Endothelial cell (in vitro differentiated cells): Measurements from ENCODE around the gene IARS2. TPM values are rescaled to one million over a fixed set of nuclear protein-coding genes. Genes with fewer than 3 reads are reported as not detected.

Source experiments
- DNase-seq: peaks from one replicate; pipeline ENCODE4 v3.0.0; 2021; ENCODE audit warnings: low spot score
- H3K27ac Mint-ChIP-seq: one replicate; pipeline ENCODE4 v1.8.0; 2021; ENCODE audit warnings: mixed read lengths, inconsistent platforms; ENCODE audit not compliant: unreplicated experiment
- H3K27me3 Mint-ChIP-seq: one replicate; pipeline ENCODE4 v1.8.0; 2021; ENCODE audit warnings: mild to moderate bottlenecking, moderate library complexity, mixed read lengths, inconsistent platforms; ENCODE audit not compliant: unreplicated experiment
- H3K36me3 Mint-ChIP-seq: one replicate; pipeline ENCODE4 v1.8.0; 2021; ENCODE audit warnings: mild to moderate bottlenecking, low read depth, mixed read lengths, inconsistent platforms; ENCODE audit not compliant: unreplicated experiment
- H3K4me1 Mint-ChIP-seq: one replicate; pipeline ENCODE4 v1.8.0; 2021; ENCODE audit warnings: mild to moderate bottlenecking, mixed read lengths, inconsistent platforms; ENCODE audit not compliant: unreplicated experiment
- H3K4me3 Mint-ChIP-seq: one replicate; pipeline ENCODE4 v1.8.0; 2021; ENCODE audit warnings: mild to moderate bottlenecking, mixed read lengths, inconsistent platforms; ENCODE audit not compliant: unreplicated experiment
- H3K9me3 Mint-ChIP-seq: one replicate; pipeline ENCODE4 v1.8.0; 2021; ENCODE audit warnings: mixed read lengths, inconsistent platforms; ENCODE audit not compliant: unreplicated experiment
- CTCF ChIP-seq: fragments of 200-600 bp; sonication (generic); IDR thresholded peaks from one replicate; pipeline ENCODE4 v1.5.0; 2021; ENCODE audit warnings: antibody characterized with exemption; ENCODE audit not compliant: unreplicated experiment
- total RNA-seq: library from RNA; stranded (reverse); fragmentation: NEBNext Ultra II Directional; extraction: Animal tissue kit (Norgen Biotek cat#: 25700); gene quantifications from one replicate; pipeline ENCODE4 v1.2.1, GENCODE V29; 2021; ENCODE audit not compliant: unreplicated experiment

The IARS2 gene
- total RNA-seq, 1 donor from 2014 or later: 60.3 TPM

GRCh38 chr1:220056374-220056773 lies 37.6 kb upstream of the IARS2 start:
- Mint-ChIP-seq H3K4me3 (no peak overlapping the region), H3K27me3 (peaks cover 2% of the 10 kb centered on the region), H3K9me3 (no peaks in the 10 kb centered on the region), H3K27ac (no peak overlapping the region), H3K36me3 (peaks cover 7% of the 10 kb centered on the region), H3K4me1 (no peaks in the 10 kb centered on the region)
- DNase-seq: no peak
- no peak for TF ChIP-seq CTCF

DNA sequence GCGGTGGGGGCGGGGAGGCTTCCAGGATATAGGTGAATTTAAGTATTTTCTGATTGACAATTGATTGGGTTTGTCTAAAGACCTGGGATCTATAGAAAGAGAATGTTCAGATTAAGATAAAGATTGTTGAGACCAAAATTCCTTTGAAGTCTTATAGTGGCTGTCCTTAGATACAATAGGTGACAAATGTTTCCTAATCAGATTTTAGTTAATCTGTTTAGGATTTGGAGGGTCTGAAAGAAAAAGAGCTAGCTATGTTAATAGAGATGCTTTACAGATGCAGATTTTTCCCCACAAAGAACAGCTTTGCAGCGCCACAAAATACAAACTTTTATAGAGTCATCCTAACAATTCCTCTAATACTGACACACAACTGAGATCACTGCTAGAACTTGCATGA lies 33.1 kb upstream of the IARS2 start:
- TF ChIP-seq CTCF: no peak
- Mint-ChIP-seq H3K36me3 (peaks cover 23% of the 10 kb centered on the region), H3K4me3 (no peak overlapping the region), H3K27me3 (no peaks in the 10 kb centered on the region), H3K4me1 (no peaks in the 10 kb centered on the region), H3K9me3 (no peaks in the 10 kb centered on the region), H3K27ac (no peak overlapping the region)
- DNase-seq: no peak

DNA sequence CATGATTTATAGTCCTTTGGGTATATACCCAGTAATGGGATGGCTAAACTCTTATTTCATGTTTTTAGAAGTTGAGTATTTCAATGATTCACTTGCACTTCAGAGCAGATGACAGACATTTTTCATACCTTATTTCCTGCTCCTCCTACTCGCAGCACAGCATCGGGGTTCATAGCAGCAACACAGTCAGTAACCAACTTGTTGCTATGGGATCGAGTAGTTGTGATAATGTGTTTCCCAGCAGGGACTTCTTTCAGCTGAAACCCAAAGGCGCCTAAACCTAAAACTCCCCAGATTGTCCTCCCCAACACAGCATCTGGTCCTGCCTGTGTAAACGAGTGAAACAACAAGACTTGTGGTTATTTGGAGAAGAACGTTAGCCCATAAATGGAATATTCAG lies 31.3 kb upstream of the IARS2 start:
- Mint-ChIP-seq H3K4me1 (no peaks in the 10 kb centered on the region), H3K36me3 (peaks cover 19% of the 10 kb centered on the region), H3K27me3 (no peaks in the 10 kb centered on the region), H3K4me3 (peak overlapping the region; percentile 15), H3K9me3 (no peaks in the 10 kb centered on the region), H3K27ac (no peak overlapping the region)
- DNase-seq: no peak
- no peak for TF ChIP-seq CTCF

- no peak for TF ChIP-seq CTCF
- Mint-ChIP-seq H3K27me3 (no peaks in the 10 kb centered on the region), H3K4me3 (no peak overlapping the region), H3K4me1 (no peaks in the 10 kb centered on the region), H3K27ac (no peak overlapping the region), H3K36me3 (peaks cover 13% of the 10 kb centered on the region), H3K9me3 (no peaks in the 10 kb centered on the region)
- DNase-seq: no peak
Measured at GRCh38 chr1:220067269-220068204, 26.4 kb upstream of the IARS2 start.
